ENCODE measurements around the gene GGT1. TPM values are rescaled to one million over a fixed set of nuclear protein-coding genes. Genes with fewer than 3 reads are reported as not detected.
"Not testable (repeated sequence)": the region's sequence is repeated elsewhere in the genome, so short reads cannot be mapped to it uniquely, and the experiment has no call there.

GGT1 gene
- total and polyA plus RNA-seq, 2 experiments from 2014 or later: 0.60 to 2.1 TPM

- H3K9me2 ChIP-seq (ENCODE audit: insufficient read depth); H3K27ac ChIP-seq; H2AFZ ChIP-seq; H3K79me2 ChIP-seq (ENCODE audit: insufficient read depth); H3F3A ChIP-seq (ENCODE audit: insufficient read depth); H3K4me2 ChIP-seq (ENCODE audit: unreplicated experiment); DNase-seq; H3K36me3 ChIP-seq (ENCODE audit: low read depth); H3K9me3 ChIP-seq (ENCODE audit: low read depth); H3K4me1 ChIP-seq (ENCODE audit: insufficient read depth); in situ Hi-C loops (cut with MboI); H3K9ac ChIP-seq; H4K20me1 ChIP-seq (ENCODE audit: insufficient read depth); H3K4me3 ChIP-seq; H3K27me3 ChIP-seq (replicated peaks; ENCODE audit: insufficient read depth): not testable (repeated sequence)
- WGBS, 2 experiments (ENCODE audit: low coverage in 1 of 2, low lambda C conversion rate in 2 of 2, missing lambda C conversion rate in 2 of 2): 68 to 69% methylated on average over 7 of the region's 7 CpGs
Observed at GRCh38 chr22:24630812-24631427, 27.9 kb downstream of the GGT1 start.

DNA sequence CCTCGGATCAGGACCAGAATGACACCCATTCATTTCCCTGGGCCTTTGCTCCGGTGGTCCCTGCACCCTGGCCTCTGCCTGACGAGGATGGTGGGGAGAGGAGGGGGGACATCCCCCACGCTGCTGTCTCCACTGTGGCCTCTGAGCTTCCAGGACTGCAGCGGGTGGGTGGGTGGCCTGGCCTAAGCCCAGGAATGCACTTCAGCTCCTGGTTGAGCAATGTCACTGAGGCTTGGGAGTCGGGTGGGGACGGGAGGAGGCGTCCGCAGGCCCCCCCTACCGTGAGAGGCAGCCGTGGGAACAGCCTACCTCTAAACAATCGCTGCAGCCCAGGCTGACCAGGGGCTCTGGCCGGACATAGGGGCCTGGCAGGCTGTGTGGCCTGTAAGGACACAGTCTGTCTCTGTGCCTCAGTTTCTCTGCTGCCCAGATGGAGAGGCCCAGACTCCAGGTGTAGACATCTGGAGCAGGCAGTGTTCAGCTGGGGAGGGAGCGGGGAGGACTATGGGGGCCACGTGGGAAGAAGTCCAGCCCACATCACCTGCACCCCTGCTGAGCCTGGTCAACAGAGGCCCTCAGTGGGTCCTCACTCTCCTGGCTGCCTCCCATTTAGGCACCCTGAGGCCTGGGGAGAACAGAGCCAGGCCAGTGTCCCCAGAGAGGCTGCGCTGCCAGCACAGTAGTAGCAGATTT is 28.6 kb downstream of the GGT1 start:
- H3K9ac ChIP-seq; H2AFZ ChIP-seq; H3K79me2 ChIP-seq (ENCODE audit: insufficient read depth); H3K4me1 ChIP-seq (ENCODE audit: insufficient read depth); H3K4me3 ChIP-seq; H3K4me2 ChIP-seq (ENCODE audit: unreplicated experiment); H4K20me1 ChIP-seq (ENCODE audit: insufficient read depth); H3K27me3 ChIP-seq (replicated peaks; ENCODE audit: insufficient read depth); H3K36me3 ChIP-seq (ENCODE audit: low read depth); H3K27ac ChIP-seq; H3K9me3 ChIP-seq (ENCODE audit: low read depth); DNase-seq; H3K9me2 ChIP-seq (ENCODE audit: insufficient read depth); H3F3A ChIP-seq (ENCODE audit: insufficient read depth); in situ Hi-C loops (cut with MboI): not testable (repeated sequence)
- WGBS, 2 experiments (ENCODE audit: low coverage in 1 of 2, low lambda C conversion rate in 2 of 2, missing lambda C conversion rate in 2 of 2): 31 to 41% methylated on average over 14 to 15 of the region's 16 CpGs

DNA sequence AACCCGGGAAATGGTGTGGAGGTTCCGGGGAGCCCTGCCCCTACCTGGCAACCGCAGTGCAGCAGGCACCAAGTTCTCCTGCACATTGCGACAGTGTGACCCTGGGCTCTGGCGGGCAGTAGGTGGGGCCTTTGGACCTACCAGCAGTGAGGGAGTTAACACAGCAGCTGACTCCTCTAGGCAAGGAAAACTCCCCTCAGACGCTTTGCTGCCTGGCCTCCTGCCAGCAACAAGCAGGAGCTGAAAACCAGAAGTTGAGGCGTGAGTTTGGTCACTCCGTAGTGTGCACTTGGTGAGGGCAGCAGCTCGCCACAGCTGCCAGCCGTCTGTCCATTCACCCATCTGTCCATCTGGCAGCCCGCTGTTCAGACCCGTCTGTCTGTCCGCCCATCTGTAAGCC is 29.6 kb downstream of the GGT1 start:
- H3K36me3 ChIP-seq (ENCODE audit: low read depth); DNase-seq; H4K20me1 ChIP-seq (ENCODE audit: insufficient read depth); H2AFZ ChIP-seq; H3K4me2 ChIP-seq (ENCODE audit: unreplicated experiment); H3F3A ChIP-seq (ENCODE audit: insufficient read depth); H3K79me2 ChIP-seq (ENCODE audit: insufficient read depth); in situ Hi-C loops (cut with MboI); H3K4me3 ChIP-seq; H3K9ac ChIP-seq; H3K4me1 ChIP-seq (ENCODE audit: insufficient read depth); H3K9me3 ChIP-seq (ENCODE audit: low read depth); H3K27ac ChIP-seq; H3K9me2 ChIP-seq (ENCODE audit: insufficient read depth); H3K27me3 ChIP-seq (replicated peaks; ENCODE audit: insufficient read depth): not testable (repeated sequence)
- WGBS, 2 experiments (ENCODE audit: low coverage in 1 of 2, low lambda C conversion rate in 2 of 2, missing lambda C conversion rate in 2 of 2): 29 to 32% methylated on average over 12 to 13 of the region's 13 CpGs

- H3K4me3 ChIP-seq; H3K9me3 ChIP-seq (ENCODE audit: low read depth); H3K79me2 ChIP-seq (ENCODE audit: insufficient read depth); H3K9ac ChIP-seq; H3K4me1 ChIP-seq (ENCODE audit: insufficient read depth); H2AFZ ChIP-seq; H3K27me3 ChIP-seq (replicated peaks; ENCODE audit: insufficient read depth); H3K4me2 ChIP-seq (ENCODE audit: unreplicated experiment); in situ Hi-C loops (cut with MboI); H3K36me3 ChIP-seq (ENCODE audit: low read depth); H3F3A ChIP-seq (ENCODE audit: insufficient read depth); DNase-seq; H4K20me1 ChIP-seq (ENCODE audit: insufficient read depth); H3K9me2 ChIP-seq (ENCODE audit: insufficient read depth); H3K27ac ChIP-seq: not testable (repeated sequence)
- 33 to 35% methylated on average over 12 to 16 of the region's 16 CpGs for WGBS, 2 experiments (ENCODE audit: low coverage in 1 of 2, low lambda C conversion rate in 2 of 2, missing lambda C conversion rate in 2 of 2)
Observed at GRCh38 chr22:24633231-24634023, 30.4 kb downstream of the GGT1 start.

DNA sequence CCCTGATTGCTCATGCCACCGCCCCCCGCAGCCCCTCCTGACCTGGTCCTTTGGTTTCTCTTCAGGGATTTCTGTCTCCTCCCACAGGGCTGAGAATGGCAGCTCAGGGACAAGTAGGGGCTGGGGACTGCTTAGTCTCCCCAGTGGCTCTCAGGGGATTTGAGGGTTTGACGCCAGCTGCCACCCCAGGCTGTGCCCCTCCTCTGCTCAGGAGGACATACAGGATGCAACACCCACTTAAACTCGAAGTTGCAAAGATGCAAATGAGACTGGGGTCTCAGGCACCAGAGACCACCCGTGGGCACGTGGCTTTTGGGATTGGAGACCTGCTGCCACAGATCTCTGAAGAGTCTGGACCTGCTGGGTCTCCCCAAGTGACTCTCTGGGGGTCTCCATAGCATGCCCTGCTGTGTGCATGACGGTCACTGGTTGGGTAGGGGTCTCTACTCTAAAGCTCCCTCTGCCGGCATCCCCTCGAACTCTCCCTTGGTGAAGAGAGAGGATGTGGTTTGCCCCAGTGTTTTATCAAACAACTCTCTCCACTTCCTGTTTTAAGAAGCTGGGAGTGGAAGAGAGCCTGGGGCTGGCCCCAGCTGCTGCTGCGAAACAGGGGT is 31.9 kb downstream of the GGT1 start:
- H3K79me2 ChIP-seq (ENCODE audit: insufficient read depth); H3K4me2 ChIP-seq (ENCODE audit: unreplicated experiment); H3K27ac ChIP-seq; H3F3A ChIP-seq (ENCODE audit: insufficient read depth); H2AFZ ChIP-seq; DNase-seq; H3K9me2 ChIP-seq (ENCODE audit: insufficient read depth); H3K9me3 ChIP-seq (ENCODE audit: low read depth); H3K9ac ChIP-seq; H3K4me1 ChIP-seq (ENCODE audit: insufficient read depth); in situ Hi-C loops (cut with MboI); H3K4me3 ChIP-seq; H3K27me3 ChIP-seq (replicated peaks; ENCODE audit: insufficient read depth); H4K20me1 ChIP-seq (ENCODE audit: insufficient read depth); H3K36me3 ChIP-seq (ENCODE audit: low read depth): not testable (repeated sequence)
- 39 to 40% methylated on average over 9 of the region's 10 CpGs for WGBS, 2 experiments (ENCODE audit: low coverage in 1 of 2, low lambda C conversion rate in 2 of 2, missing lambda C conversion rate in 2 of 2)

DNA sequence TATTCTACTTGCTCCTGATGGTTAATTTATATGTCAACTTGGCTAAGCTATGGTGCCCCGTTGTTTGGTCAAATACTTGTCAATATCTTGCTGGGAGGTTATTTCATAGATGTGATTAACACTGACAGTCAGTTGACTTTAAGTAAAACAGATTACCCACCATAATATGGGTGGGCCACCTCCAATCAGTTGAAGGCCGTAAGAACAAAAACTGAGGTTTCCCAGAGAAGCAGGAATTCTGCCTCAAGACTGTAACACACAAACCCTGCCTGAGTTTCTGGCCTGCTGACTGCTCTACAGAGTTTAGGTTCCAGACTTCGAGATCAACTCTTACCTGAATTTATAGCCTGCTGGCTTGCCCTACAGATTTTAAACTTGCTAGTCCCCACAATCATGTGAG is 33.5 kb downstream of the GGT1 start:
- H3F3A ChIP-seq (ENCODE audit: insufficient read depth); H3K27me3 ChIP-seq (replicated peaks; ENCODE audit: insufficient read depth); H3K9me3 ChIP-seq (ENCODE audit: low read depth); H2AFZ ChIP-seq; H3K36me3 ChIP-seq (ENCODE audit: low read depth); H3K27ac ChIP-seq; H3K4me1 ChIP-seq (ENCODE audit: insufficient read depth); H3K9me2 ChIP-seq (ENCODE audit: insufficient read depth); H3K4me2 ChIP-seq (ENCODE audit: unreplicated experiment); H3K9ac ChIP-seq; H3K4me3 ChIP-seq; H4K20me1 ChIP-seq (ENCODE audit: insufficient read depth); DNase-seq; in situ Hi-C loops (cut with MboI); H3K79me2 ChIP-seq (ENCODE audit: insufficient read depth): not testable (repeated sequence)
- 33 to 38% methylated on average over 3 of the region's 3 CpGs for WGBS, 2 experiments (ENCODE audit: low coverage in 1 of 2, low lambda C conversion rate in 2 of 2, missing lambda C conversion rate in 2 of 2)

- H3F3A ChIP-seq (ENCODE audit: insufficient read depth); H3K4me3 ChIP-seq; H3K4me1 ChIP-seq (ENCODE audit: insufficient read depth); H3K9ac ChIP-seq; in situ Hi-C loops (cut with MboI); DNase-seq; H3K36me3 ChIP-seq (ENCODE audit: low read depth); H3K27ac ChIP-seq; H3K79me2 ChIP-seq (ENCODE audit: insufficient read depth); H3K9me2 ChIP-seq (ENCODE audit: insufficient read depth); H3K27me3 ChIP-seq (replicated peaks; ENCODE audit: insufficient read depth); H4K20me1 ChIP-seq (ENCODE audit: insufficient read depth); H3K9me3 ChIP-seq (ENCODE audit: low read depth); H3K4me2 ChIP-seq (ENCODE audit: unreplicated experiment); H2AFZ ChIP-seq: not testable (repeated sequence)
- WGBS, 2 experiments (ENCODE audit: low coverage in 1 of 2, low lambda C conversion rate in 2 of 2, missing lambda C conversion rate in 2 of 2): 4 to 23% methylated on average over 1 of the region's 1 CpG
Observed at GRCh38 chr22:24642307-24642706, 39.3 kb downstream of the GGT1 start.

All from GM23248 (cell line).